Measurements from ENCODE around the gene HMCN2.

Gene HMCN2

DNA sequence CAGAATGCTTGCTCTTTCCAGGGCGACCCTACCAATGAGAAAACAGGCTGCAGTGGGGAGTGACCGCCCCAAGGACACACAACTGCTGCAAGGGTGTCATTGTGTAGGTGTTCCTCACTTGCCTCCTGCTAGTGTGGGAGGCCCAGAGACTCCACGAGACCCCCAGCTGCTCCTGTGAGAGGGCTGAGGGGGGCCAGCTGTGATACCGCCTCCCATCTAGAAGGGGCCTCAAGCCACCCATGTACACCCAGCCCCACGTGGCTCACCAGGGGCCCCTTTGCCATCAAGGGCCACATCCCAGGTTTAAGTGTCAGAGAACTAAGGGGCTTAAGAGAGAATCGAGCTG lies 177.9 kb downstream of the HMCN2 start:
- no peak overlapping the region for H3K27ac ChIP-seq
- TF ChIP-seq ZFX (IDR thresholded peaks at IDR 0.05; ENCODE audit: borderline replicate concordance) = no peak
- TF ChIP-seq, protein P1, sequence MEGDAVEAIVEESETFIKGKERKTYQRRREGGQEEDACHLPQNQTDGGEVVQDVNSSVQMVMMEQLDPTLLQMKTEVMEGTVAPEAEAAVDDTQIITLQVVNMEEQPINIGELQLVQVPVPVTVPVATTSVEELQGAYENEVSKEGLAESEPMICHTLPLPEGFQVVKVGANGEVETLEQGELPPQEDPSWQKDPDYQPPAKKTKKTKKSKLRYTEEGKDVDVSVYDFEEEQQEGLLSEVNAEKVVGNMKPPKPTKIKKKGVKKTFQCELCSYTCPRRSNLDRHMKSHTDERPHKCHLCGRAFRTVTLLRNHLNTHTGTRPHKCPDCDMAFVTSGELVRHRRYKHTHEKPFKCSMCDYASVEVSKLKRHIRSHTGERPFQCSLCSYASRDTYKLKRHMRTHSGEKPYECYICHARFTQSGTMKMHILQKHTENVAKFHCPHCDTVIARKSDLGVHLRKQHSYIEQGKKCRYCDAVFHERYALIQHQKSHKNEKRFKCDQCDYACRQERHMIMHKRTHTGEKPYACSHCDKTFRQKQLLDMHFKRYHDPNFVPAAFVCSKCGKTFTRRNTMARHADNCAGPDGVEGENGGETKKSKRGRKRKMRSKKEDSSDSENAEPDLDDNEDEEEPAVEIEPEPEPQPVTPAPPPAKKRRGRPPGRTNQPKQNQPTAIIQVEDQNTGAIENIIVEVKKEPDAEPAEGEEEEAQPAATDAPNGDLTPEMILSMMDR (IDR thresholded peaks at IDR 0.05) = no peak

DNA sequence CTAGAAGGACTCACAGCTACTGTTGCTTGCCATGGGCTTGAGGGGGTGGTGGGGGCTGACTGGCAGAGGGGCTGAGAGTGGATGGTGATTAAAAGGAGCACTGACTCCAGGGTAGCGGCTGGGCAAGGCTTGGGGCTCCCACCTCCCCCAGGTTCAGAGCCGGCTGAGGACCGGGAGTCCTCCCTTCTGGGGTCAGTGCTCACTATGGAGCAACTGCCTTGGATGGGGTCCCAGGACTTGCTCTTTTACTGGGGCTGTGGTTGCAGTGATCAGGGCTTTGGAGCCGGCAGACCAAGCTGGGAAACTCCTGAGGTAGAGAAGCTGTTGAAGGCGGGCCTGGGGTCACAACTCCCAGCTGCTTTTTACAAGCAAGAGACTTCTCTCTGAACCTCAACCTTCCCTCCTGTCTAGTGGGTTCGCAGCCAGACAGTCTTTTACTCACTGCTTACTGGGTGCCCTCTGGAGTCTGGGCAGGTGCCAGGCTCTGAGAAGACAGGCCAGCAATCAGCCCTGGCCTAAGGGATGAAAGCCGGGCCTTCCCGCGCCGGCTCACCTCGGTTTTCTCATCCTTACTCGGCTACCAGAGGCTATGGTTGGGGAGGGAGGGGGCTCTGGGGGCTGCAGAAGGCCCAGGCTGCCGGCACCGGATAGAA lies 178.4 kb downstream of the HMCN2 start:
- H3K27ac ChIP-seq = no peak overlapping the region
- TF ChIP-seq, protein P1 (IDR thresholded peaks at IDR 0.05) = no peak
- no peak for TF ChIP-seq ZFX (IDR thresholded peaks at IDR 0.05; ENCODE audit: borderline replicate concordance)

DNA sequence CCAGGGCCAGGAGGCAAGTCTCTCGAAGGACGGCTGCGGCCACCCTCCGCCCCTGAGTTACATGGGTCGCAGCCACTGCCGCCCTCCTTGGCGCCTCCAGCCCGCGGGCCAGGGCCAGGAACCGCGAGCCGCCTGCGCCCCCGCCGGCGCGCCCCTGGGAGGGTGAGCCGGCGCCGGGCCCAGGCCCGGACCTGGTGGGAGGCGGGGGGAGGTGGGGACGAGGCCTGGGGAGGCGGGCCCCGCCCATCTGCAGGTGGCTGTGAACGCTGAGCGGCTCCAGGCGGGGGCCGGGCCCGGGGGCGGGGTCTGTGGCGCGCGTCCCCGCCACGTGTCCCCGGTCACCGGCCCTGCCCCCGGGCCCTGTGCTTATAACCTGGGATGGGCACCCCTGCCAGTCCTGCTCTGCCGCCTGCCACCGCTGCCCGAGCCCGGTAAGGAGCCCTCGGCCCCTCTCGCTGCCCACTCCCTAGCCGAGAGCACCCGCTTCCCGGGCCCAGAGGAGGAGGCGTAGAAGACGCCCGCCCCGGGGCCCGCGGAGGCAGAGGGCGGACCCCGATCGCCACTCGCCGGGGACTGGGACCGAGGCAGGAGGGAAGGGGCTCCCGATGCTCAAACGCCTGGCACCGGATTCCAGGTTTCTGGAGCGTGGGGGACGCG lies 179.1 kb downstream of the HMCN2 start, which contains the start of gene ASS1:
Gene ASS1, plus strand, starts transcription at position 397 of the 657 bp plus-strand sequence. CDS start 7,268 bp downstream, outside the sequence.
- no peak within 1 kb of the TSS for H3K27ac ChIP-seq

DNA sequence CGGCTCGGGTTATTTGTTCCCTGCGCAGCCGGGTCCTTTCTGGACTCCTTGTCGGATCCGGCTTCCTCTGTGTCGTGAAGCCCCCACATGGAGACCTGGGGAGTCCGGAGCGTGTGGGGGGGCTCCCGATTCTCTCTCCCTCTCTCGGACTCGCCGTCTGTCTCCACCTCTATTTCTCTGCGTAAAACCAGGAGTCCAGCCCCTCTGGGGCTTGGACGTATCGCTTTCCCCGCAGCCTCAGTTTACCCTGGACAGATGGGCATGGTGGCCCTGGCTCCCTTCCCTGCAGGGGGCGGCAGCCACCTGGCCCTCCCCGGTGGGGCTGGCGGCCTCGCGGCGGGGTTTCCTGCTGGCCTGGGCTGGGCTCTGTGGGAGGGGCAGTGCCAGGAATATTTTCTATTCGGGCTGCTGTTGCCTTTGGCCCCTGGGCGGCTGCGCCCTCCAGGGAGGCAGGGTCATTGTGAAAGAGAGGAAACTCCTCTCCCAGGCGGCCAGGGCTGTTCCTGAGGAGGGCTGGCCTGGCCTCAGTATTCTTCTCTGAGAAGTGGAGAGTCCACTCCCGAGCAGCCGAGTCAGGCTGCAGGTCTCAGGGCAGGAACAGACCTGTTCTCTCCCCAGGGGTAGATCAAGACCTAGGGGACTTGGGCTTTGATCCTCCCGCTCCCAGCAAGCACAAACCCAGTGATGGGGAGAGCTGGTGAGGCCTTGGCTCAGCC lies 179.9 kb downstream of the HMCN2 start:
- no peak overlapping the region for H3K27ac ChIP-seq

More for the DNA sequence above, 179.1 kb downstream of the HMCN2 start, which contains the start of gene ASS1:
- TF ChIP-seq, protein P1 (IDR thresholded peaks at IDR 0.05) = no peak
- TF ChIP-seq ZFX (IDR thresholded peaks at IDR 0.05; ENCODE audit: borderline replicate concordance) = no peak

DNA sequence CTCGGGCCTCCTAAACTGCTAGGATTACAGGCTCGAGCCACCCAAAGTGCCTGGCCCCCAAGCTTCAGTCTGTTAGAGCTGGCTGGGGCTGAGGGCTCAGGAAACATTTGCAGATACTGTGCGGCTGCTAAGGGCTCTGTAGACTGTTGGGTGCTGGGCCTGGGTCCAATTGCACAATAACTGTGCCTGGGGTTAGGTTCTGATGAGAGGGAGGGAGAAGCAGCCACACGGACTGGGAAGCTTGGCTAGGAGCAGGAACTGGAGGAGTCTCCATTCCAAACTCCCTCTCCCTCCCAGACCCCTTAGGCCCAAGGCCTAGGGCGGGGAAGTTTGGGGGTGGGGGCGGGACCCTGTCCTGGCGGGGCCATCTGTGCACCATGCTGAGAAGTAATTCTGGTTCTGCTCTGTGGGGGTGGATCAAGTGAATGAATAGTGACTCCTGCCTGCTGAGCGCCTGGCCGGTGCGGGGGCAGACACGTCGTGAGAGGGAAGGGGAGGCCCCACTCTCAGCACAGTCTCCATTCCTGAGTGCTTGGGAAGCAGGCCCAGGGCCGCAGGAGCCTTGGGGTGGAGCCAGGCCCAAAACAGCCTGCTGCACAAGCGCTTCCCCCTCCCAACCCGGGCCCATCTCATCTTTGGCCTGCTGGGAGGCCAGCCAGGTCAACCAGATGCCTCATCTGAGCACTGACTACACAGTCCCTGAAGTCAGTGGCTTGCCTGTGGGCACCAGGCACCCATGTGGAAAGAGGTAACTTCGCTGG lies 180.7 kb downstream of the HMCN2 start:
- TF ChIP-seq, protein P1 (IDR thresholded peaks at IDR 0.05) = no peak
- no peak for TF ChIP-seq ZFX (IDR thresholded peaks at IDR 0.05; ENCODE audit: borderline replicate concordance)
- no peak overlapping the region for H3K27ac ChIP-seq

More for the DNA sequence above, 179.9 kb downstream of the HMCN2 start:
- TF ChIP-seq, protein P1 (IDR thresholded peaks at IDR 0.05) = no peak
- TF ChIP-seq ZFX (IDR thresholded peaks at IDR 0.05; ENCODE audit: borderline replicate concordance) = no peak

DNA sequence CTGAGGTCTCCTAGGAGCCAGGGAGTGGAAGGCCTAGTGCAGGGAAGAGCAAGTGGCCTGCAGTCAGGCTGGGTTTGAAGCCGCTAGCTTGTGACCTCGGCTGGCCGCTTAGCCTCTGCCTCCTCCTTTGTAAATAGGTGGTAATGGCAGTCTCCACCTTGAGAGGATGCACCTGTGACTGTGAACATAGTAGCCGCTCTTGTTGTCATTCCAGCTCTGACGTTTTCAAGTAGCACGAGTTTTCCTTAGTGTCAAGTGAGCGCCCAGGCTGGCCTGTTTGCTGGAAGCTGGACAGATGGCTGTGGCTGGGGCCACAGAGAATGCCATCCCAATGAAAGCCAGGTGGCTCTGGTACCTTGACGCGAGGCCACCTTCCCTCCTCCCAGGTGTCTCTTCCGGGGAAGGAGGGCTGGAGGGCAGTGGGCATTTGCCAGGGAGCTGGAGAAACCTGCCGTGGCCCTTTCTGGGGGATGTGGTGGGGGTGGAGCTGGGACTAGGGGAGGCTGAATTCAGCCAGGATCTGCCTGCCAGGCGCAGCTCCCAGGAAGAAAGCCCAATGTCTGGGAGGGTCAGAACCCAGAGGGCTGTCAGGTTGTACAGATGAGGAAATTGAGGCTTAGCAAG lies 181.7 kb downstream of the HMCN2 start:
- TF ChIP-seq, protein P1 (IDR thresholded peaks at IDR 0.05) = no peak
- TF ChIP-seq ZFX (IDR thresholded peaks at IDR 0.05; ENCODE audit: borderline replicate concordance) = no peak
- H3K27ac ChIP-seq = no peak overlapping the region

All from 22Rv1 (cell line).